HepG2 (cell line): ENCODE measurements around the gene MYO7A. TPM values are rescaled to one million over a fixed set of nuclear protein-coding genes. Genes with fewer than 3 reads are reported as not detected.
A peak's percentile ranks its signal among the peaks of the same experiment; 100 is the strongest.
"Not testable (repeated sequence)": the region's sequence is repeated elsewhere in the genome, so short reads cannot be mapped to it uniquely, and the experiment has no call there.

Source experiments
- ATAC-seq: fragments of 200-7000 bp; cut with Tn5 transposase; 3 replicates; pipeline ENCODE4 v1.9.1; 2020; ENCODE audit warnings: mild to moderate bottlenecking, moderate library complexity
- BruUV-seq: library from RNA; stranded (reverse); fragments of 400-500 nt; replicated peaks from 2 replicates; lab custom pipeline; 2021; lab: Mats Ljungman, UMichigan
- CTCF ChIA-PET: fragments of 300-600 bp; formaldehyde crosslinking; extraction: SDS; loops from one replicate; lab custom pipeline; 2021; ENCODE audit warnings: low total read pairs, inconsistent platforms, low intra/inter-chr PET ratio; lab: Yijun Ruan, JAX
- POLR2A ChIA-PET: fragments of 350-600 bp; sonication (Branson Sonifier 250); formaldehyde crosslinking; loops from one replicate; lab custom pipeline; 2020; ENCODE audit warnings: antibody characterized with exemption, inconsistent platforms; lab: Yijun Ruan, JAX
- DNase-seq: peaks from one replicate; pipeline ENCODE4 v3.0.0-alpha.2; 2015; ENCODE audit warnings: low spot score
- FAIRE-seq: peaks from 3 replicates; lab custom pipeline; 2011; peaks lifted over from hg19 to GRCh38; lab: Jason Lieb, UNC
- H2AFZ ChIP-seq: one replicate; pipeline ENCODE4 v1.6.1; 2011; ENCODE audit warnings: low read length, inconsistent platforms
- H3K27ac ChIP-seq: fragments of 300-600 bp; 3 replicates; pipeline ENCODE4 v1.8.0; 2011; ENCODE audit warnings: mixed run types, mild to moderate bottlenecking, mixed read lengths, low read length, inconsistent platforms; ENCODE audit not compliant: insufficient read depth; ENCODE audit errors: extremely low read length
- H3K27me3 ChIP-seq, 2 experiments: fragments of 200-600 bp in 1 of 2; 2 replicates in 1 of 2; 3 replicates in 1 of 2; pipeline versions ENCODE4 v1.6.0 to v1.8.0; 2011; ENCODE audit warnings: low read length in 2 of 2, mild to moderate bottlenecking in 2 of 2, moderate library complexity in 2 of 2, inconsistent platforms in 1 of 2; ENCODE audit not compliant: insufficient read depth in 2 of 2, control insufficient read depth in 1 of 2
- H3K36me3 ChIP-seq, 2 experiments: fragments of 200-600 bp in 1 of 2; replicated peaks in 1 of 2; 2 replicates in 1 of 2; 3 replicates in 1 of 2; pipeline versions ENCODE4 v1.5.1 to v1.8.0; 2011; ENCODE audit warnings: low read length in 2 of 2, inconsistent platforms in 1 of 2; ENCODE audit not compliant: insufficient read depth in 2 of 2, control insufficient read depth in 1 of 2
- H3K4me1 ChIP-seq: 2 replicates; pipeline ENCODE4 v1.5.1; 2012; ENCODE audit warnings: low read length, inconsistent platforms; ENCODE audit not compliant: insufficient read depth
- H3K4me2 ChIP-seq: 2 replicates; pipeline ENCODE4 v1.6.0; 2011; ENCODE audit warnings: low read depth, low read length, inconsistent platforms
- H3K4me3 ChIP-seq, 3 experiments: fragments of 200-600 bp in 1 of 3; sonication (generic), shearing (Covaris generic) in 1 of 3; replicated peaks in 1 of 3; 2 replicates each; pipeline ENCODE4 v1.5.1; 2011 to 2016; ENCODE audit warnings: low read length in 3 of 3, inconsistent platforms in 2 of 3, low read depth in 2 of 3, mild to moderate bottlenecking in 2 of 3, control low read depth in 1 of 3, mixed read lengths in 1 of 3; ENCODE audit not compliant: insufficient read depth in 1 of 3
- H3K79me2 ChIP-seq: one replicate; pipeline ENCODE4 v1.6.1; 2011; ENCODE audit warnings: low read length, inconsistent platforms; ENCODE audit not compliant: insufficient read depth
- H3K9ac ChIP-seq: 2 replicates; pipeline ENCODE4 v1.6.0; 2011; ENCODE audit warnings: mild to moderate bottlenecking, low read depth, low read length, inconsistent platforms; ENCODE audit not compliant: insufficient read depth
- H3K9me3 ChIP-seq: 2 replicates; pipeline ENCODE4 v1.5.1; 2012; ENCODE audit warnings: mild to moderate bottlenecking, low read length
- H4K20me1 ChIP-seq: 2 replicates; pipeline ENCODE4 v1.6.0; 2011; ENCODE audit warnings: inconsistent platforms, mild to moderate bottlenecking, low read length, moderate library complexity; ENCODE audit not compliant: insufficient read depth
- ADNP ChIP-seq: sonication (generic); formaldehyde crosslinking; IDR thresholded peaks from 2 replicates; pipeline ENCODE4 v1.4.0; 2020; ENCODE audit warnings: missing genetic modification reagents
- CEBPB ChIP-seq: IDR thresholded peaks from 2 replicates; pipeline ENCODE4 v1.6.1; 2011; ENCODE audit warnings: low read depth, low read length, improper control_type of control experiment, borderline replicate concordance
- CEBPG ChIP-seq: IDR thresholded peaks from 2 replicates; pipeline ENCODE4 v1.6.1; 2016
- POLR2AphosphoS5 ChIP-seq: IDR thresholded peaks from 2 replicates; pipeline ENCODE4 v1.6.1; 2012; ENCODE audit warnings: low read depth, low read length
- ZNF329 ChIP-seq: sonication (generic); formaldehyde crosslinking; IDR thresholded peaks from 2 replicates; pipeline ENCODE4 v1.9.0; 2021; ENCODE audit warnings: low read depth, mild to moderate bottlenecking, missing genetic modification reagents
- ZNF891 ChIP-seq: sonication (generic); formaldehyde crosslinking; IDR thresholded peaks from 2 replicates; pipeline ENCODE4 v1.5.0; 2020; ENCODE audit warnings: mild to moderate bottlenecking, missing genetic modification reagents
- WGBS: methylation state at CpG from one replicate; pipeline ENCODE4 v1.1.6; 2017; ENCODE audit warnings: low lambda C conversion rate; 5-methylcytosine and 5-hydroxymethylcytosine counted together
- in situ Hi-C: cut with HindIII; loops from 2 replicates; pipeline ENCODE4 v1.10.0; 2017; ENCODE audit warnings: low pct_unique_long_range_greater_than_20kb; ENCODE audit not compliant: extremely low pct_ligation_motif_present
- intact Hi-C: fragments of 100-400 bp; cut with micrococcal nuclease; formaldehyde crosslinking; loops from one replicate; pipeline ENCODE4 v1.10.0; 2022; ENCODE audit not compliant: unreplicated experiment
- polyA plus RNA-seq, 8 experiments: library from polyadenylated mRNA; depleted of rRNA in 3 of 8; stranded (reverse) in 7 of 8; unstranded in 1 of 8; fragments of >200 nt; fragmentation: Illumina TruSeq in 4 of 8; extraction: Trizol in 4 of 8; gene quantifications; 2 replicates each; pipeline versions ENCODE4 v1.2.1 to v1.2.3, GENCODE V29; 2011 to 2016; ENCODE audit warnings: low read depth in 4 of 8, missing spikeins in 1 of 8, mixed read lengths in 1 of 8; ENCODE audit not compliant: insufficient read depth in 1 of 8
- total RNA-seq, 5 experiments: library from RNA; depleted of rRNA; stranded (reverse); fragments of >200 nt; fragmentation: Illumina TruSeq; extraction: Trizol; gene quantifications; 2 replicates each; pipeline ENCODE4 v1.2.3, GENCODE V29; 2016; ENCODE audit warnings: low read depth in 1 of 5
- TF ChIP-seq, protein P1 (sequence below), 2 experiments: fragments of 450-650 bp in 1 of 2; sonication (generic) in 1 of 2; formaldehyde crosslinking in 1 of 2; IDR thresholded peaks; 2 replicates each; pipeline versions ENCODE4 v1.6.1 to v1.8.0; 2016 to 2022; ENCODE audit warnings: antibody characterized with exemption in 1 of 2, mild to moderate bottlenecking in 1 of 2, missing genetic modification reagents in 1 of 2

Gene MYO7A
- total and polyA plus RNA-seq, 2 of the 13 experiments (the other 11 are each of a cell fraction or from before 2014, with no cell fraction given) = 7.5 to 10.0 TPM

- POLR2A ChIA-PET = interaction anchor here (1.6 to 2.1 kb wide), 5 partner anchors 10 to 48 kb away, joined by 4 to 16 read pairs (median 8); no protein-coding TSS in a partner anchor
- intact Hi-C loops = loop anchor here (10.0 kb wide), 1 partner anchor 292 kb away; no protein-coding TSS in a partner anchor
Observed at GRCh38 chr11:77096591-77097019, 31.4 kb upstream of the MYO7A start.

GRCh38 chr11:77097180-77097579, 30.9 kb upstream of the MYO7A start:
- H4K20me1 ChIP-seq, CTCF ChIA-PET, H3K27me3 ChIP-seq, H3K9me3 ChIP-seq, H3K36me3 ChIP-seq, ATAC-seq, H3K9ac ChIP-seq, H2AFZ ChIP-seq, BruUV-seq, H3K79me2 ChIP-seq, DNase-seq, H3K4me3 ChIP-seq, FAIRE-seq, in situ Hi-C loops, H3K4me2 ChIP-seq: not testable (repeated sequence)
- H3K4me1 ChIP-seq = peaks cover 27% of the 10 kb centered on the region
- TF ChIP-seq, protein P1, sequence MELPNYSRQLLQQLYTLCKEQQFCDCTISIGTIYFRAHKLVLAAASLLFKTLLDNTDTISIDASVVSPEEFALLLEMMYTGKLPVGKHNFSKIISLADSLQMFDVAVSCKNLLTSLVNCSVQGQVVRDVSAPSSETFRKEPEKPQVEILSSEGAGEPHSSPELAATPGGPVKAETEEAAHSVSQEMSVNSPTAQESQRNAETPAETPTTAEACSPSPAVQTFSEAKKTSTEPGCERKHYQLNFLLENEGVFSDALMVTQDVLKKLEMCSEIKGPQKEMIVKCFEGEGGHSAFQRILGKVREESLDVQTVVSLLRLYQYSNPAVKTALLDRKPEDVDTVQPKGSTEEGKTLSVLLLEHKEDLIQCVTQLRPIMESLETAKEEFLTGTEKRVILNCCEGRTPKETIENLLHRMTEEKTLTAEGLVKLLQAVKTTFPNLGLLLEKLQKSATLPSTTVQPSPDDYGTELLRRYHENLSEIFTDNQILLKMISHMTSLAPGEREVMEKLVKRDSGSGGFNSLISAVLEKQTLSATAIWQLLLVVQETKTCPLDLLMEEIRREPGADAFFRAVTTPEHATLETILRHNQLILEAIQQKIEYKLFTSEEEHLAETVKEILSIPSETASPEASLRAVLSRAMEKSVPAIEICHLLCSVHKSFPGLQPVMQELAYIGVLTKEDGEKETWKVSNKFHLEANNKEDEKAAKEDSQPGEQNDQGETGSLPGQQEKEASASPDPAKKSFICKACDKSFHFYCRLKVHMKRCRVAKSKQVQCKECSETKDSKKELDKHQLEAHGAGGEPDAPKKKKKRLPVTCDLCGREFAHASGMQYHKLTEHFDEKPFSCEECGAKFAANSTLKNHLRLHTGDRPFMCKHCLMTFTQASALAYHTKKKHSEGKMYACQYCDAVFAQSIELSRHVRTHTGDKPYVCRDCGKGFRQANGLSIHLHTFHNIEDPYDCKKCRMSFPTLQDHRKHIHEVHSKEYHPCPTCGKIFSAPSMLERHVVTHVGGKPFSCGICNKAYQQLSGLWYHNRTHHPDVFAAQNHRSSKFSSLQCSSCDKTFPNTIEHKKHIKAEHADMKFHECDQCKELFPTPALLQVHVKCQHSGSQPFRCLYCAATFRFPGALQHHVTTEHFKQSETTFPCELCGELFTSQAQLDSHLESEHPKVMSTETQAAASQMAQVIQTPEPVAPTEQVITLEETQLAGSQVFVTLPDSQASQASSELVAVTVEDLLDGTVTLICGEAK (IDR thresholded peaks at IDR 0.05) = peak; percentile 63
- TF ChIP-seq, protein P1 (CRISPR knock-in tag; IDR thresholded peaks at IDR 0.05) = not testable (repeated sequence)
- POLR2A ChIA-PET = interaction anchor here (1.6 to 2.1 kb wide), 4 partner anchors 9 to 48 kb away, joined by 4 to 16 read pairs (median 6); no protein-coding TSS in a partner anchor
- peak overlapping the region; percentile 54 for H3K27ac ChIP-seq
- intact Hi-C loops = loop anchor here (10.0 kb wide), 1 partner anchor 292 kb away; no protein-coding TSS in a partner anchor
- WGBS = 45% methylated on average over 4 of the region's 4 CpGs

More at GRCh38 chr11:77096591-77097019, 31.4 kb upstream of the MYO7A start:
- peak overlapping the region; percentile 74 for H3K27ac ChIP-seq
- peak overlapping the region in 1 of 3 experiments; percentile 62; a peak in 1 of 6 replicates for H3K4me3 ChIP-seq
- no peaks in the 10 kb centered on the region for H3K79me2 ChIP-seq
- ATAC-seq (peak; percentile 45), FAIRE-seq (no peak)
- 74% methylated on average over 7 of the region's 8 CpGs for WGBS
- TF ChIP-seq ZNF329 (CRISPR knock-in tag) (0 out of 2 replicates have a peak, but pooled peaks have one; percentile 26), CEBPB (peak; percentile 5; the same call in 1 of the 2 replicates), CEBPG (CRISPR knock-in tag) (0 out of 2 replicates have a peak, but pooled peaks have one; percentile 14), POLR2AphosphoS5 (no peak), ADNP (CRISPR knock-in tag) (no peak), ZNF891 (CRISPR knock-in tag) (no peak)
- TF ChIP-seq, all 625 proteins: peak for 3
- H3K36me3 ChIP-seq = no peaks in the 10 kb centered on the region
- no peak for DNase-seq
- H3K4me1 ChIP-seq = peaks cover 27% of the 10 kb centered on the region
- CTCF ChIA-PET = no interaction called here
- H2AFZ ChIP-seq = peak overlapping the region; percentile 4
- peak overlapping the region; percentile 61; the same call in 1 of the 2 replicates for H3K9ac ChIP-seq
- BruUV-seq = no TSS peak
- no peaks in the 10 kb centered on the region for H3K9me3 ChIP-seq
- in situ Hi-C loops = no loop called here
- peak overlapping the region; percentile 73 for H3K4me2 ChIP-seq
- H4K20me1 ChIP-seq = no peaks in the 10 kb centered on the region
- H3K27me3 ChIP-seq = peaks cover 0 to 4% of the 10 kb centered on the region in 2 experiments; a peak in 1 of 5 replicates
